Measurements from ENCODE around the gene SEL1L2.

The SEL1L2 gene

GRCh38 chr20:13816757-13817156 lies 173.7 kb downstream of the SEL1L2 start:
- DNase-seq (ENCODE audit: low read depth), result no peak

GRCh38 chr20:13814672-13815071 lies 175.7 kb downstream of the SEL1L2 start:
- DNase-seq (ENCODE audit: low read depth), result no peak

- DNase-seq (ENCODE audit: low read depth), result no peak
Measured at GRCh38 chr20:13813910-13814309, 176.5 kb downstream of the SEL1L2 start.

- no peak for DNase-seq (ENCODE audit: low read depth)
Measured at GRCh38 chr20:13810446-13810845, 180.0 kb downstream of the SEL1L2 start.

GRCh38 chr20:13809855-13810254 lies 180.6 kb downstream of the SEL1L2 start:
- DNase-seq (ENCODE audit: low read depth), result no peak

GRCh38 chr20:13809373-13809772 lies 181.0 kb downstream of the SEL1L2 start:
- no peak for DNase-seq (ENCODE audit: low read depth)

GRCh38 chr20:13800728-13801134 lies 189.7 kb downstream of the SEL1L2 start:
- no peak for DNase-seq (ENCODE audit: low read depth)

GRCh38 chr20:13799974-13800373 lies 190.4 kb downstream of the SEL1L2 start:
- no peak for DNase-seq (ENCODE audit: low read depth)
